Ishikawa (cell line): ENCODE results near the gene PLCH1.

Source experiments
- CEBPB ChIP-seq: IDR thresholded peaks from 2 replicates; pipeline ENCODE4 v1.6.1; 2012
- EP300 ChIP-seq: IDR thresholded peaks from 2 replicates; pipeline ENCODE4 v1.6.1; 2012; ENCODE audit warnings: borderline replicate concordance
- MAX ChIP-seq: IDR thresholded peaks from 2 replicates; pipeline ENCODE4 v1.6.1; 2012
- TEAD4 ChIP-seq: IDR thresholded peaks from 2 replicates; pipeline ENCODE4 v1.6.1; 2012
- USF1 ChIP-seq: IDR thresholded peaks from 2 replicates; pipeline ENCODE4 v1.6.1; 2012
- YY1 ChIP-seq: IDR thresholded peaks from 2 replicates; pipeline ENCODE4 v1.6.1; 2012; ENCODE audit warnings: low read depth

DNA sequence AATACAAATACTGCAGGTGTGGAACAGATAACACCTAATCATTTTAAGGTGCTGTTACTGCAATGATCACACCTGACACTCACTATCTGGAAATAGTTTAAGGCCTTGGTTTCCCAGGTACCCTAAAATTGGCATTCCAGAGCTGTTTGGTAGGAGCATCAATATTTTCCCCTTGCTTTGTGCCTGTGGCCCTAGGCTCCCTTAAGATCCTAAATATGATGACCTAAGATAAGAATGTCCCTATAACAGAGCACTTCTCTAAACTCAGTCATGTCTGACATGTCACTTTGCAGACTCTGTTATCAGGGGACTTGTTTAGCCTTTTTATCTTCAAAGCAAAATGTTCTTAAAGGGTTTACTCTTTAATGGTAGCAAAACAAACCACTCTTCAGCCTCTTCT lies 335.5 kb downstream of the PLCH1 start:
- TF ChIP-seq EP300 = no peak
- no peak for TF ChIP-seq YY1
- no peak for TF ChIP-seq TEAD4
- no peak for TF ChIP-seq CEBPB
- TF ChIP-seq USF1 = no peak
- TF ChIP-seq MAX = no peak
